Cardiac muscle cell (in vitro differentiated cells and primary cell): Measurements from ENCODE around the gene POFUT2. TPM values are rescaled to one million over a fixed set of nuclear protein-coding genes. Genes with fewer than 3 reads are reported as not detected.

Experiments
- DNase-seq, 2 donors: peaks; one replicate each; pipeline versions ENCODE4 v3.0.0 to v3.0.0-alpha.2; 2010 to 2017; ENCODE audit warnings: low read depth in 1 of 2, low spot score in 1 of 2
- H3K27ac ChIP-seq: fragments of 200-600 bp; sonication (generic); 2 replicates; pipeline ENCODE4 v1.5.1; 2016
- H3K27me3 ChIP-seq: fragments of 200-600 bp; sonication (generic); 2 replicates; pipeline ENCODE4 v1.6.0; 2016; ENCODE audit warnings: control low read depth
- H3K36me3 ChIP-seq: fragments of 200-600 bp; sonication (generic); 2 replicates; pipeline ENCODE4 v1.5.1; 2016; ENCODE audit warnings: control low read depth
- H3K4me1 ChIP-seq: fragments of 200-600 bp; sonication (generic); 2 replicates; pipeline ENCODE4 v1.8.1; 2017; ENCODE audit warnings: low read depth, mild to moderate bottlenecking, mixed run types
- H3K4me3 ChIP-seq: fragments of 200-600 bp; sonication (generic); 2 replicates; pipeline ENCODE4 v1.5.1; 2016; ENCODE audit warnings: mild to moderate bottlenecking
- H3K9me3 ChIP-seq: fragments of 200-600 bp; sonication (generic); 2 replicates; pipeline ENCODE4 v1.5.1; 2017; ENCODE audit warnings: low read depth, mild to moderate bottlenecking, control low read depth
- CTCF ChIP-seq: IDR thresholded peaks from 2 replicates; pipeline ENCODE4 v1.5.1; 2012; ENCODE audit warnings: low read depth, mild to moderate bottlenecking, low read length
- polyA plus RNA-seq: library from polyadenylated mRNA; unstranded; fragments of >200 nt; fragmentation: Nextera tagmentation; extraction: Ambion mirVana; gene quantifications from 2 replicates; pipeline ENCODE4 v1.2.1, GENCODE V29; 2016
- total RNA-seq: library from RNA; depleted of rRNA; stranded (reverse); fragments of >200 nt; gene quantifications from 2 replicates; pipeline ENCODE4 v1.2.3, GENCODE V29; 2016

The POFUT2 gene
- total and polyA plus RNA-seq, 2 experiments from 2014 or later = 46.1 to 46.8 TPM

GRCh38 chr21:45267390-45267760, 20.3 kb downstream of the POFUT2 start:
- no peak for TF ChIP-seq CTCF
- H3K9me3 ChIP-seq = no peaks in the 10 kb centered on the region
- DNase-seq = no peak
- H3K36me3 ChIP-seq = peaks cover 13% of the 10 kb centered on the region
- H3K27ac ChIP-seq = no peak overlapping the region
- no peaks in the 10 kb centered on the region for H3K4me1 ChIP-seq
- no peak overlapping the region for H3K4me3 ChIP-seq
- no peaks in the 10 kb centered on the region for H3K27me3 ChIP-seq

- no peaks in the 10 kb centered on the region for H3K9me3 ChIP-seq
- no peak for TF ChIP-seq CTCF
- no peak overlapping the region for H3K4me3 ChIP-seq
- H3K27ac ChIP-seq = no peak overlapping the region
- peaks cover 9% of the 10 kb centered on the region for H3K36me3 ChIP-seq
- no peaks in the 10 kb centered on the region for H3K4me1 ChIP-seq
- no peaks in the 10 kb centered on the region for H3K27me3 ChIP-seq
- DNase-seq = no peak
Observed at GRCh38 chr21:45266518-45267389, 20.9 kb downstream of the POFUT2 start.

GRCh38 chr21:45265721-45266517, 21.8 kb downstream of the POFUT2 start:
- H3K27me3 ChIP-seq = no peaks in the 10 kb centered on the region
- H3K4me3 ChIP-seq = no peak overlapping the region
- no peaks in the 10 kb centered on the region for H3K9me3 ChIP-seq
- no peak overlapping the region for H3K27ac ChIP-seq
- TF ChIP-seq CTCF = no peak
- no peaks in the 10 kb centered on the region for H3K4me1 ChIP-seq
- H3K36me3 ChIP-seq = peaks cover 9% of the 10 kb centered on the region
- DNase-seq = no peak

- TF ChIP-seq CTCF = no peak
- H3K27ac ChIP-seq = no peak overlapping the region
- H3K4me3 ChIP-seq = no peak overlapping the region
- H3K9me3 ChIP-seq = no peaks in the 10 kb centered on the region
- no peaks in the 10 kb centered on the region for H3K4me1 ChIP-seq
- no peak for DNase-seq
- H3K36me3 ChIP-seq = peaks cover 9% of the 10 kb centered on the region
- no peaks in the 10 kb centered on the region for H3K27me3 ChIP-seq
Observed at GRCh38 chr21:45264912-45265515, 22.7 kb downstream of the POFUT2 start.

- no peaks in the 10 kb centered on the region for H3K27me3 ChIP-seq
- no peaks in the 10 kb centered on the region for H3K4me1 ChIP-seq
- peaks cover 9% of the 10 kb centered on the region for H3K36me3 ChIP-seq
- no peaks in the 10 kb centered on the region for H3K9me3 ChIP-seq
- H3K4me3 ChIP-seq = no peak overlapping the region
- TF ChIP-seq CTCF = no peak
- H3K27ac ChIP-seq = no peak overlapping the region
- no peak for DNase-seq
Observed at GRCh38 chr21:45264146-45264911, 23.4 kb downstream of the POFUT2 start.
